Keratinocyte (primary cell): ENCODE results near the gene PHOX2A.
A peak's percentile ranks its signal among the peaks of the same experiment; 100 is the strongest.
"Not testable (repeated sequence)": the region's sequence is repeated elsewhere in the genome, so short reads cannot be mapped to it uniquely, and the experiment has no call there.

Source experiments
- CTCF ChIP-seq, 3 experiments: IDR thresholded peaks in 1 of 3; conservative IDR thresholded peaks in 1 of 3; optimal IDR thresholded peaks in 1 of 3; 2 replicates in 2 of 3; 3 replicates in 1 of 3; pipeline versions ENCODE3 to v1.5.1; 2011; ENCODE audit warnings: low read length in 3 of 3, mild to moderate bottlenecking in 3 of 3, moderate library complexity in 2 of 3, control low read depth in 1 of 3, inconsistent platforms in 1 of 3; ENCODE audit not compliant: insufficient read depth in 2 of 3; ENCODE audit errors: extremely low read depth in 1 of 3
- EZH2 ChIP-seq: IDR thresholded peaks from one replicate; pipeline ENCODE4 v1.6.1; 2012; ENCODE audit warnings: inconsistent platforms, mild to moderate bottlenecking, low read length, moderate library complexity

DNA sequence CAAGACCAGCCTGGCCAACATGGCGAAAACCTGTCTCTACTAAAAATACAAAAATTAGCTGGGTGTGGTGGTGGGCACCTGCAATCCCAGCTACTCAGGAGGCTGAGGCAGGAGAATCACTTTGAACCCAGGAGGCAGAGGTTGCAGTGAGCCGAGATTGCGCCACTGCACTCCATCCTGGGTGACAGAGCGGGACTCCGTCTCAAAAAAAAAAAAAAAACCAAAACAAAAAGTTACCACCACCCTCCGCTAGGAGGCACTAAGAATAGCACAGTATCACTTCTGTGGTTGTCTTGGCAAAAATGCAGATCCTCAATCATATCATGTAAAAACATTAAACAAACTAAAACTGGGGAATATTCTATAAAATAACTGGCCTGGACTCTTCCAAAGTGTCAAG lies 46.8 kb upstream of the PHOX2A start:
- peak in 1 of 3 experiments; percentile 16 for TF ChIP-seq CTCF (optimal IDR thresholded peaks at IDR 0.05 in 1 of 3, IDR thresholded peaks at IDR 0.05 in 1 of 3, conservative IDR thresholded peaks at IDR 0.05 in 1 of 3; ENCODE audit: extremely low read depth in 1 of 3, insufficient read depth in 2 of 3, low read length in 3 of 3)
- TF ChIP-seq EZH2, result not testable (repeated sequence)
